GM12891 (cell line): ENCODE results near the gene BBS4.

Experiments
- DNase-seq: peaks from one replicate; pipeline ENCODE4 v3.0.0; 2011; ENCODE audit warnings: low spot score; ENCODE audit not compliant: insufficient read length
- FAIRE-seq: peaks from 2 replicates; lab custom pipeline; 2011; peaks lifted over from hg19 to GRCh38; lab: Jason Lieb, UNC
- PAX5 ChIP-seq: IDR thresholded peaks from 2 replicates; pipeline ENCODE4 v1.6.1; 2011; ENCODE audit warnings: low read length, moderate library complexity, mild to moderate bottlenecking; ENCODE audit not compliant: insufficient read depth, severe bottlenecking
- POLR2A ChIP-seq: IDR thresholded peaks from 2 replicates; pipeline ENCODE4 v1.6.1; 2011; ENCODE audit warnings: low read depth, low read length, control low read depth
- POLR2AphosphoS5 ChIP-seq: IDR thresholded peaks from 2 replicates; pipeline ENCODE4 v1.6.1; 2011; ENCODE audit warnings: low read depth, low read length, control low read depth
- POU2F2 ChIP-seq: IDR thresholded peaks from 2 replicates; pipeline ENCODE4 v1.6.1; 2011; ENCODE audit warnings: low read depth, mild to moderate bottlenecking, control low read depth, low read length, moderate library complexity
- SPI1 ChIP-seq: IDR thresholded peaks from 2 replicates; pipeline ENCODE4 v1.6.1; 2011; ENCODE audit warnings: low read depth, low read length, control low read depth
- TAF1 ChIP-seq: IDR thresholded peaks from 2 replicates; pipeline ENCODE4 v1.6.1; 2011; ENCODE audit warnings: low read depth, low read length, control low read depth

Gene BBS4

DNA sequence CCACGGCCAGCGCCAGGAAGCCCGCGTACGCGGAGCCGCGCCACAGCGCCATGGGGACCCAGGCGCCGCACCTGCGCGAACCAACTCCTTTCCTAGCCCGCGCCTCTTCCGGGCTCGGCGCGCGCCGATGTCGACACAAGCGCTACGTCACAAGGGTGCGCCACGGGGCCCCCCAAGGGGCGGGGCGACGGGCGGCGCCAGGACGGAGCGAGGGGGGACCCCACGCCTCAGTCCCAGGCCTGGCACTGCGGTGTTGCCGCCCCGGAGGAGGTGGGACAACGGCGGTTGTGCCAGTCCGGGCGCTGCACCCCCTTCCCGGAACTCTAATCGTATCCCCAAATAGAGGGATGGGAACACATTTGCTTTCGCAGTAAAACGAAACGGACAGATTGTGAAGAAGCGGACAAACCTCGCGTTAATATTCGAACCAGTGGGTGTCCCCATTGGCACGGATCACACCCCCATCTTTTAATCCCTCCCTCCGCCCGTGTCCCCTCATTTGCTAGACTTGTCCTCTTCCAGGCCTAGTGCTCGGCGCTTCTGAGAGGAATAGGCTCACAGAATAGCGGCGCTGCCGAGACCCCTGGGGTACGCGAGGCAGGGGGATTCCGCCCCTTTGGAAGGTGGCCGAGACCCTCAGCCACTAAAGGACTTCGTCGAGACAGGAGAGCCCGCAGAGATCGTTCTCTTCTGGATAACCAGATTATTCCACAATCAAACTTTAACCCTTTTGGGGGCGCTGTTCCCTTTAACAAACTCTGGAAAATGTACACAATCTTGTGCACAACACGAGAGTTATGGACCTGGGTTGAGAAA, 97.8 kb downstream of the BBS4 start, which contains the start of gene ADPGK:
Gene ADPGK (minus strand): TSS at position 119 of the 816 bp plus-strand sequence. CDS start 67 bp downstream, at position 52.
- DNase-seq (peak; percentile 88), FAIRE-seq (peak; percentile 87)
- TF ChIP-seq POLR2A, result peak; percentile 94
- TF ChIP-seq PAX5, result no peak
- 0 out of 2 replicates have a peak, but pooled peaks have one; percentile 49 for TF ChIP-seq POU2F2
- peak; percentile 91 for TF ChIP-seq POLR2AphosphoS5
- no peak for TF ChIP-seq SPI1
- TF ChIP-seq TAF1, result peak; percentile 80

DNA sequence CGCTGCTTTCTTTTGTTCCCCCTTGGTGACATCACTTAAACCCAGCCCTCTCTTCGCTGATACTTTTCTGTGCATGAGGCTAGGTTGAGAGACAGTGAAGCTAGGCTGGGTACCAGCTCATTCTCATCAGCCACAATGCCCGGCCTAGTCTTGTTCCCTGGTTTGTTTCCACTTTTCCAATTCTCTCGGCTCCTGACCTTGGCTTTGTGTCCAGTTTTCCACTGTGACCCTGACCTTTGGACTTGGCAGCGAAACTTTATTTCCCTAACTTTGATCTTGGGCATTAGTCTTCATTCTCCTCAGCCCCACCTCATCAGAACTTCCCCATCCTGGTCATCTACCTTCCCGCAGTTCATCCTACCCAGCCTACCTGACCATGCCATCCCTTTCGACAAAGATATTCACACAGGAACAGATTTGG, 98.5 kb downstream of the BBS4 start:
- TF ChIP-seq POLR2A (no peak), POU2F2 (no peak), TAF1 (no peak), POLR2AphosphoS5 (no peak), PAX5 (no peak), SPI1 (no peak)
- no peak for DNase-seq
- peak; percentile 55 for FAIRE-seq

DNA sequence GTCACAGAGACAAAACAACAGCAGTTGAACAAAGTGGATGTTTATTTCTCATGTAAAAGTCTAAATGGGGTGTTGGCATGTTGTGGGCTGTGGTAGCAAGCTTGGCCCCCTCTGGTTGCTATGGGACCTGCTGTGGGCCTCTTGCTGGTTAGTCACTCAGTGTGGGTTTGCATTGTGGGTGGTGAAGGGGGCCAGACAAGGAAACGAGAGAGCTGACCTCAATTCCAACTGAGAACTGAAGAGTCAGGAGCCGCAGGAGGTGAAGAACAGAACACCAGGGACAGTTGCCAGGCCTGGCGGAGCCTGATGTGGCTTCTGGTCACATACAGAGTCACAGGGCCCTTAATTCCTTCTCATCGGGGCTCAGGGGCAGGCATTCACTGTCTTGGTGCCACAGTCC, 99.4 kb downstream of the BBS4 start:
- TF ChIP-seq POLR2A, result no peak
- TF ChIP-seq POLR2AphosphoS5, result no peak
- TF ChIP-seq TAF1, result no peak
- TF ChIP-seq PAX5, result no peak
- TF ChIP-seq POU2F2, result no peak
- TF ChIP-seq SPI1, result no peak
- DNase-seq (no peak), FAIRE-seq (no peak)

DNA sequence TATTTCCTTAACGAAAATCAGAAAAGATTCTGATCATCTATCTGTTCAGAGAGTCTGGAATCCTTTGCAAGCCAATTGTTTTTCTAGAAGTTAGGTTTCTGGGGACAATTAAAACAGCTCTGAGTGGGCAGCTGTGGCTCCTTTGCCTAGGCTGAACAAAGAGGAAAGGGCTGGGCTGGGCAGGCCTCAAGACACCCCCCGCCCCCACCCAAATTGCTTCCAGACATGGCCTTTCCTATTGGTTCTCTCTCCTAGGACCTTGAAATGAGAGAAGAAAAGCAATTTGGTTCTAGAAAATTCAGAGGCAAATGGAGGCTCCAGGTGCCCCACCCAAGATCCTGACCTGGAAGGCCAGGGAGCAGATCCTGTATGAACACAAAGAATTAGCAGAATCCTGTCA, 99.8 kb downstream of the BBS4 start:
- no peak for FAIRE-seq
- no peak for TF ChIP-seq TAF1
- no peak for TF ChIP-seq SPI1
- no peak for TF ChIP-seq POLR2A
- no peak for TF ChIP-seq POU2F2
- TF ChIP-seq POLR2AphosphoS5, result no peak
- TF ChIP-seq PAX5, result no peak
- DNase-seq, result no peak

DNA sequence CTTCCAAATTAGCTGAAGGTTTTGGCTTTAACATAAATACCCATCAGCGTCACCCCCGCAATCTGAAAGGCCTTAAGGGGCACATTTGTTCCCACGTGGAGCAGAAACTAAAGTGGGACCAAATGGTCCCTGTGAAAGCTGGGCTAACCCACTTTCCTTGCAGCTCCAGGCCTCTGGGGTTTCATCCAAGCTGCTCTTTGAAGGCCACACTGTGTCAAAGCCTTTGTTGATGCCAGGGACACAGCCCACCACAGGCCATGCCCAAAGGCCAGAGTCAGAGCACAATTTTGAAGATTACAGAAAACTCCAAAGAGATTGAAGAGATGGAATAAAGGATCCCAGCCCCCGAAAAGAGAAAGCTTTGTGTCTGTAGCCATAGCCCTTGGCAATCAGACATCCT, 100.2 kb downstream of the BBS4 start:
- no peak for DNase-seq
- FAIRE-seq, result no peak
- TF ChIP-seq SPI1 (no peak), POLR2AphosphoS5 (no peak), POLR2A (no peak), POU2F2 (no peak), PAX5 (no peak), TAF1 (no peak)

DNA sequence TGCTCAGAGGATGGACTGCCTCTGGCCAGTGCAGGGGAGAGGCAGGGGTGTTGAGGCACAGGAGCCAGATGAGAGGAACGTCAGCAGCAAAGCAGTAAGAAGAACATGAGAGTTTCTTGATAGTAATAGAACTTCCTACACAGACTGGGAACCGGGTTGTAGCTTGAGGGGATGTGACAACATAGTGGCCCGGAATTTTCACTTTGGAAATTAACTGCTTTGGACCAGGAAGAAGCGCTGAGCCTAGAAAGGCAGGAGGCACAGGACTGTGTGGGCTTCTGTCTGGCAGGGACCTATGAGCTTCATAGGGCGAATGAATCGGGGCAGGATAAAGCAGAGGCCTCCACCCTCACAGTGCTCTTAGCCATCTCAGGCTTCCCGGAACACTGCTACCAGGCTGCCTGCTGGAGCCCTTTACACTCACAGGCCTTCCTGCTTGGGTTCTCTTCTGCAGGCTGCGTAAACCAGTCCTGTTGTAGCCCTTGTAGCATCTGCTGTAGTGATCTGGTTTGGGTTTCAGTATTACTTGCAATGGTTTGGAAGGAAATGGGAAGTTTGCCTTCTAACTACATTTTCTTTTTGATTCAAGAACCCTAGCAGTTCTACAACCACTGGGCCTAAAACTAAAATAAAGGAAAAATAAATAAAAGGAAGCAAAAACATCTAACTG, 100.8 kb downstream of the BBS4 start:
- FAIRE-seq (no peak), DNase-seq (no peak)
- TF ChIP-seq POU2F2, result no peak
- no peak for TF ChIP-seq TAF1
- 0 out of 2 replicates have a peak, but pooled peaks have one; percentile 13 for TF ChIP-seq SPI1
- no peak for TF ChIP-seq POLR2AphosphoS5
- no peak for TF ChIP-seq POLR2A

DNA sequence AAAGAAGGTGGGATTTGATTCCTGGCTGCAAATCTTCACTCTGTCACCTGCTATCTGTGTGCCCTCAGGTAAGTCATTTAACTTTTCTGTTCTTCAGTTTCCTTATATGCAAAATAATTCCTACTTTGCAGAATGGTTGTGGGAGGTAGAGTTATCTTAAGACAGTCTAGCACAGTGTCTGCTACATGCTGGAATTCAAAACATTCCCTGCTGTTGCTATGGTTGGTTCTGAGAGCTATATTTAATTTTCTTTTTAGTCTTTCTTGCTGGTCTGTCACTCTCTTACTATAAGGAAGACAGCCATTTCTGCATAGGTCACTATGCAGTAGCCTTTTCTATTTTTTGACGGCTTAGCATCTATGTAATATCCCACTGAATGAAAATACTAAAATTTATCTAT, 101.5 kb downstream of the BBS4 start:
- no peak for TF ChIP-seq POU2F2
- TF ChIP-seq PAX5, result no peak
- TF ChIP-seq TAF1, result no peak
- no peak for TF ChIP-seq SPI1
- no peak for TF ChIP-seq POLR2AphosphoS5
- no peak for TF ChIP-seq POLR2A
- no peak for DNase-seq
- FAIRE-seq, result no peak
